GM18507 (cell line): ENCODE data around the gene NKRF.

Source experiments
- DNase-seq: peaks from one replicate; pipeline ENCODE4 v3.0.0; 2011; ENCODE audit warnings: low read depth; ENCODE audit not compliant: insufficient read length; ENCODE audit errors: extremely low spot score
- FAIRE-seq: peaks from 2 replicates; lab custom pipeline; 2011; peaks lifted over from hg19 to GRCh38; lab: Jason Lieb, UNC

NKRF gene

GRCh38 chrX:119617517-119618164 lies 11.4 kb upstream of the NKRF start:
- peak; percentile 95 for FAIRE-seq
- DNase-seq, result no peak

GRCh38 chrX:119614776-119615175 lies 8.6 kb upstream of the NKRF start:
- DNase-seq (no peak), FAIRE-seq (no peak)

GRCh38 chrX:119607018-119607389 lies 780 bp upstream of the NKRF start:
- DNase-seq, result no peak
- peak; percentile 9 for FAIRE-seq

- DNase-seq, result no peak
Measured at GRCh38 chrX:119605464-119606279, 552 bp downstream of the NKRF start.

GRCh38 chrX:119604766-119605463 lies 1.3 kb downstream of the NKRF start:
- FAIRE-seq (peak; percentile 56), DNase-seq (no peak)

More at GRCh38 chrX:119605464-119606279, 552 bp downstream of the NKRF start:
- no peak for FAIRE-seq

GRCh38 chrX:119602701-119603255 lies 3.4 kb downstream of the NKRF start:
- DNase-seq (no peak), FAIRE-seq (no peak)

GRCh38 chrX:119589810-119590209 lies 16.4 kb downstream of the NKRF start:
- DNase-seq, result no peak
- no peak for FAIRE-seq

GRCh38 chrX:119583431-119584059 lies 22.7 kb downstream of the NKRF start:
- peak; percentile 24 for FAIRE-seq

GRCh38 chrX:119579414-119579813 lies 26.8 kb downstream of the NKRF start:
- peak; percentile 12 for FAIRE-seq

More at GRCh38 chrX:119583431-119584059, 22.7 kb downstream of the NKRF start:
- no peak for DNase-seq

GRCh38 chrX:119574394-119575266 lies 31.6 kb downstream of the NKRF start, which contains the start of gene UBE2A:
Gene UBE2A (plus strand): TSS chrX:119574563. CDS start chrX:119574712, 149 bp downstream.
- FAIRE-seq (peak; percentile 98), DNase-seq (peak; percentile 71)

More at GRCh38 chrX:119579414-119579813, 26.8 kb downstream of the NKRF start:
- no peak for DNase-seq

- DNase-seq (no peak), FAIRE-seq (no peak)
Measured at GRCh38 chrX:119573840-119574393, 32.3 kb downstream of the NKRF start.

GRCh38 chrX:119573222-119573621 lies 33.0 kb downstream of the NKRF start:
- FAIRE-seq (no peak), DNase-seq (no peak)

- no peak for DNase-seq
- FAIRE-seq, result no peak
Measured at GRCh38 chrX:119570351-119570835, 35.8 kb downstream of the NKRF start.

- peak; percentile 69 for DNase-seq
- peak; percentile 100 for FAIRE-seq
Measured at GRCh38 chrX:119565107-119565663, 41.0 kb downstream of the NKRF start, which contains the start of gene STEEP1. Gene STEEP1 (minus strand): TSS chrX:119565409. CDS start chrX:119565355, 54 bp downstream.

- no peak for DNase-seq
Measured at GRCh38 chrX:119552508-119552907, 53.7 kb downstream of the NKRF start.

GRCh38 chrX:119549327-119550016 lies 56.8 kb downstream of the NKRF start:
- FAIRE-seq, result peak; percentile 9
- DNase-seq, result no peak

More at GRCh38 chrX:119552508-119552907, 53.7 kb downstream of the NKRF start:
- no peak for FAIRE-seq

- DNase-seq (no peak), FAIRE-seq (no peak)
Measured at GRCh38 chrX:119541188-119541587, 65.0 kb downstream of the NKRF start.
